ENCODE data around the gene MTA1.

DNA sequence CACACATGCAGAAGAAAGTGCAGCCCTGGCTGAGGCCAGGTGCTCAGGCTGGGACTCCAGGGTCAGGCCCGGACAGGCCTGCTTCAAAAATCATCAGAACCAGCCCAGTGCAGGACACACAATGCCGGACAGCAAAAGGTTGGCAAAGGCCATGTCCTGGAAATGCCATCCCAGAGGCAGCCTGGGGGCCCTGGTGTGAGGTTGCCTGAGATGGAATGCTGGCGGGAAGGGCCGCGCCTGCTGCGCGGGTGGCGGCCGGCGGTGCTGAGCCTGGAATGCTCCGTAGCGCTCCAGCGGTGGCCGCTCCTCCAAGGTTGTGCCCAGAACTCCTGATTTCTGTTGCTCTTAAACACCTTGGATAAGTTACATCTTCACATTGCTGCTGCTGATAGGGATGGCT, 33.3 kb downstream of the MTA1 start:
- TF ChIP-seq, protein P1, sequence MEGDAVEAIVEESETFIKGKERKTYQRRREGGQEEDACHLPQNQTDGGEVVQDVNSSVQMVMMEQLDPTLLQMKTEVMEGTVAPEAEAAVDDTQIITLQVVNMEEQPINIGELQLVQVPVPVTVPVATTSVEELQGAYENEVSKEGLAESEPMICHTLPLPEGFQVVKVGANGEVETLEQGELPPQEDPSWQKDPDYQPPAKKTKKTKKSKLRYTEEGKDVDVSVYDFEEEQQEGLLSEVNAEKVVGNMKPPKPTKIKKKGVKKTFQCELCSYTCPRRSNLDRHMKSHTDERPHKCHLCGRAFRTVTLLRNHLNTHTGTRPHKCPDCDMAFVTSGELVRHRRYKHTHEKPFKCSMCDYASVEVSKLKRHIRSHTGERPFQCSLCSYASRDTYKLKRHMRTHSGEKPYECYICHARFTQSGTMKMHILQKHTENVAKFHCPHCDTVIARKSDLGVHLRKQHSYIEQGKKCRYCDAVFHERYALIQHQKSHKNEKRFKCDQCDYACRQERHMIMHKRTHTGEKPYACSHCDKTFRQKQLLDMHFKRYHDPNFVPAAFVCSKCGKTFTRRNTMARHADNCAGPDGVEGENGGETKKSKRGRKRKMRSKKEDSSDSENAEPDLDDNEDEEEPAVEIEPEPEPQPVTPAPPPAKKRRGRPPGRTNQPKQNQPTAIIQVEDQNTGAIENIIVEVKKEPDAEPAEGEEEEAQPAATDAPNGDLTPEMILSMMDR (IDR thresholded peaks at IDR 0.05; ENCODE audit: low read depth, low read length, poor library complexity, severe bottlenecking) = no peak
- TF ChIP-seq EZH2phosphoT487 (IDR thresholded peaks at IDR 0.05; ENCODE audit: borderline replicate concordance, low read length) = no peak
